ENCODE data around the gene LAPTM5.
"Not testable (repeated sequence)": the region's sequence is repeated elsewhere in the genome, so short reads cannot be mapped to it uniquely, and the experiment has no call there.

The LAPTM5 gene

DNA sequence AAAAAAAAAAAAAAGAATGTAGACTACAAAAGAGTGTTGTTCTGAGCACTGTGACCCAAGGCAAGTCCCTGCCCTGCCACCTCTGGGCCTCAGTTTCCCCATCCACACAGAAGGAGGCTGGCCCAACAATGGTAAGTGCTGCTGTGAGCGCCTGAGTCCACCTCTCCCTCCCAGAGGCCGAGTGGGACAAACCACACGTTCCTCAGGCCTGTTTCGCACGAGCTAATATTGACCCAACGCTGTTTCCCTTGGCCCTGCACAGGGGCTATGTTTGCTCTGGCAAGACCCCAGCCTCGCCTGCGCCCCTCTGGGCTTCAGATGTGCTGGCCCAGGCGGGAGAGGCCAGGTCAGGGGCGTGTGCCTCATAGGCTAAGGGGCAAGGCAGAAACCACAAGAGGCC lies 12.6 kb upstream of the LAPTM5 start:
- H3K27me3 ChIP-seq (ENCODE audit: control insufficient read depth in 1 of 2, insufficient read depth in 2 of 2, low read length in 2 of 2) = no peaks in the 10 kb centered on the region
- no peaks in the 10 kb centered on the region for H3K9me3 ChIP-seq (ENCODE audit: control insufficient read depth in 1 of 2, low read length in 2 of 2)
- no peak overlapping the region for H3K4me3 ChIP-seq (ENCODE audit: low read depth in 1 of 2, low read length in 2 of 2)
- H3K36me3 ChIP-seq (ENCODE audit: control insufficient read depth in 1 of 2, insufficient read depth in 2 of 2, low read length in 2 of 2) = no peaks in the 10 kb centered on the region
- H3K9ac ChIP-seq (ENCODE audit: low read depth in 1 of 2, low read length in 2 of 2) = no peak overlapping the region
- no peaks in the 10 kb centered on the region for H3K4me1 ChIP-seq (ENCODE audit: control insufficient read depth in 1 of 2, insufficient read depth in 2 of 2, low read length in 2 of 2)
- no peak overlapping the region for H3K27ac ChIP-seq (ENCODE audit: low read depth, low read length)

DNA sequence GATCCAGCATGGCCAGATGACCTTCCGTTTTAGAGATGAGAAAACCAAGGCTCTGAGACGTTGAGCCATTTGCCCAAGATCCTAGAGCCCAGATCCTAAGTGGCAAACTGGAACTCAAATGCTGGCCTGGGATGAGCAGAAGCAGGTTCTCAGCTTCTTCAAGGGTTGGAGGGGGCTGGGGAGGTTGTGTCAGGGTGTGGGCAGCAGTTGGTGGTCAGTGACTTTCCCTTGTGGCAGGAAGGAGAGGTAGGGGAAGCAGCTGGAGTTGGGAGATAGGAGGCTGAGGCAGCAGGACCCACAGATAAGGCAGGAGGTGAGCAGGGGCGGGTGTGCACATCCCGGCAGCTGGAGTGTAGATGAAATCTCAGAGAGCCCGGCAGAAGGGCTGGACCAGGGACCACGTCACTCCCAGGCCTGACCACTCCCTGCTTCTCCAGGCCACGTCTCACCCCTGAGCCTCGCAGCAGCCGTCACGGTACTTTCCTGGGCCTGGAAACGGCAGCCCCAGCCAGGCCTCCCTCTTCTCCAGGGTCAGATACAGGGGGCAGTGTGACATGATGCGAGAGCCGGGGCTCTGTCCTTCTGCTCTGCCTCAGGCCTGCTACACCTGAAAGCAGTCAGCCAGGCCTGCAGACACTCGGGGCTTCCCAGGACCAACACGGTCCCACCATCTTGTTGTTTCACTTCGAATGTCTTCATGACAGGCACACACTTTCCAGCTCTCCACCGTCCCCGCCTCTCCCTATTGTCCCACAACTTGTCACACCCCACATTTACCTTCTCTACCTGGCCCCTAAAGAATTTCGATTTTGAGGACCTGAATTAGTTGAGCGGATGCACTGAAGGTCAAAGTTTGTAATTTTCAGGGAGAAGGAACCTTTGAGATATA lies 11.5 kb upstream of the LAPTM5 start:
- Histone ChIP-seq H3K4me1 (ENCODE audit: control insufficient read depth in 1 of 2, insufficient read depth in 2 of 2, low read length in 2 of 2) (no peaks in the 10 kb centered on the region), H3K27ac (ENCODE audit: low read depth, low read length) (no peak overlapping the region), H3K27me3 (ENCODE audit: control insufficient read depth in 1 of 2, insufficient read depth in 2 of 2, low read length in 2 of 2) (no peaks in the 10 kb centered on the region)

DNA sequence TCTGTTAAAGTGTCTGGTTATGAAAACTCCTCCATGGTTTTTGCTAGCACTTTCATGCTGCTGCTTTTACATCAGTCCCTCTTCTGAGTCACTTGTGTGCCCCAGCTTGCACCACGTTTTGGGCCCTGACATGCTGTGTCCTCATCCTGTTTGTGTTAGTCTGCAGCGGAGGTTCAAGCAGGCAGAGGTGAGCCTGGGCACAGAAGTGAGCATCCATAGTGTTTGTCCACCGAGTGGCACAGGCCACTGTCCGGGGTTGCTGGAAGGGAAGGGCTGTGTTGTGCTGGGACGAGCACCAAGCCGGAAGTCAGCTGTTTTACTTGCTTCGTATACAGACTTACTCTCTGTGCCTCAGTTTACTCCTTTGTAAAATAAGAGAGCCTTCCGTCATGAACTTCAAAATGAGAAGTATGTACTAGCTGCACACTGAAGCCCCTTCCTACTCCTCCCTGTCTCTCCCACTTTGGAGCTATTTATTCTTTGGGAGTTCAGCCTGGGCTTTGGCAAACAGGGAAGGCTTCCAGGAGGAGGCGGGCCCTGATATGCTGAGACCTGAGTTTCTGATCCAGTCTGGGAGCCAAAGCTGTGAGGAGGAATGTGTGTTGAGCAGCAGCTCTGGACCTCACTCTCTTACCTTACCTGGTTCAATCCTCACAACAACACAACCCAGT lies 10.7 kb upstream of the LAPTM5 start:
- Histone ChIP-seq H3K36me3 (ENCODE audit: control insufficient read depth in 1 of 2, insufficient read depth in 2 of 2, low read length in 2 of 2) (no peaks in the 10 kb centered on the region), H3K27ac (ENCODE audit: low read depth, low read length) (no peak overlapping the region), H3K4me3 (ENCODE audit: low read depth in 1 of 2, low read length in 2 of 2) (no peak overlapping the region), H3K27me3 (ENCODE audit: control insufficient read depth in 1 of 2, insufficient read depth in 2 of 2, low read length in 2 of 2) (no peaks in the 10 kb centered on the region), H3K9me3 (ENCODE audit: control insufficient read depth in 1 of 2, low read length in 2 of 2) (no peaks in the 10 kb centered on the region), H3K4me1 (ENCODE audit: control insufficient read depth in 1 of 2, insufficient read depth in 2 of 2, low read length in 2 of 2) (no peaks in the 10 kb centered on the region), H3K9ac (ENCODE audit: low read depth in 1 of 2, low read length in 2 of 2) (no peak overlapping the region)

More for the DNA sequence above, 11.5 kb upstream of the LAPTM5 start:
- no peaks in the 10 kb centered on the region for H3K36me3 ChIP-seq (ENCODE audit: control insufficient read depth in 1 of 2, insufficient read depth in 2 of 2, low read length in 2 of 2)
- no peak overlapping the region for H3K4me3 ChIP-seq (ENCODE audit: low read depth in 1 of 2, low read length in 2 of 2)
- H3K9ac ChIP-seq (ENCODE audit: low read depth in 1 of 2, low read length in 2 of 2) = no peak overlapping the region
- H3K9me3 ChIP-seq (ENCODE audit: control insufficient read depth in 1 of 2, low read length in 2 of 2) = no peaks in the 10 kb centered on the region

DNA sequence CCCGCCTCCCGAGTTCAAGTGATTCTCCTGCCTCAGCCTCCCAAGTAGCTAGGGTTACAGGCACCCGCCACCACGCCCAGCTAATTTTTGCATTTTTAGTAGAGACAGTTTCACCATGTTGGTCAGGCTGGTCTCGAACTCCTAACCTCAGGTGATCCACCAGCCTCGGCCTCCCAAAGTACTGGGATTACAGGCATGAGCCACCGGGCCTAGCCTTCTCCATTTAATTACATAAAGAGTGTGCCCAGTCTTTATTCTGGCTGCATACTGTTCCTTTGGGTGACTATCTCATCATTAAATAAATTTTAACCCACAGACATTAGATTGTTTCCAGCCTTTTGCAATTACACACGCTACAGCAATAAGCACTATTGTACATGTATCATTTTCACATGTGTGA lies 9.4 kb upstream of the LAPTM5 start:
- not testable (repeated sequence) for H3K9ac ChIP-seq (ENCODE audit: low read depth in 1 of 2, low read length in 2 of 2); H3K4me1 ChIP-seq (ENCODE audit: control insufficient read depth in 1 of 2, insufficient read depth in 2 of 2, low read length in 2 of 2); H3K27me3 ChIP-seq (ENCODE audit: control insufficient read depth in 1 of 2, insufficient read depth in 2 of 2, low read length in 2 of 2); H3K4me3 ChIP-seq (ENCODE audit: low read depth in 1 of 2, low read length in 2 of 2); H3K9me3 ChIP-seq (ENCODE audit: control insufficient read depth in 1 of 2, low read length in 2 of 2); H3K27ac ChIP-seq (ENCODE audit: low read depth, low read length); H3K36me3 ChIP-seq (ENCODE audit: control insufficient read depth in 1 of 2, insufficient read depth in 2 of 2, low read length in 2 of 2)

DNA sequence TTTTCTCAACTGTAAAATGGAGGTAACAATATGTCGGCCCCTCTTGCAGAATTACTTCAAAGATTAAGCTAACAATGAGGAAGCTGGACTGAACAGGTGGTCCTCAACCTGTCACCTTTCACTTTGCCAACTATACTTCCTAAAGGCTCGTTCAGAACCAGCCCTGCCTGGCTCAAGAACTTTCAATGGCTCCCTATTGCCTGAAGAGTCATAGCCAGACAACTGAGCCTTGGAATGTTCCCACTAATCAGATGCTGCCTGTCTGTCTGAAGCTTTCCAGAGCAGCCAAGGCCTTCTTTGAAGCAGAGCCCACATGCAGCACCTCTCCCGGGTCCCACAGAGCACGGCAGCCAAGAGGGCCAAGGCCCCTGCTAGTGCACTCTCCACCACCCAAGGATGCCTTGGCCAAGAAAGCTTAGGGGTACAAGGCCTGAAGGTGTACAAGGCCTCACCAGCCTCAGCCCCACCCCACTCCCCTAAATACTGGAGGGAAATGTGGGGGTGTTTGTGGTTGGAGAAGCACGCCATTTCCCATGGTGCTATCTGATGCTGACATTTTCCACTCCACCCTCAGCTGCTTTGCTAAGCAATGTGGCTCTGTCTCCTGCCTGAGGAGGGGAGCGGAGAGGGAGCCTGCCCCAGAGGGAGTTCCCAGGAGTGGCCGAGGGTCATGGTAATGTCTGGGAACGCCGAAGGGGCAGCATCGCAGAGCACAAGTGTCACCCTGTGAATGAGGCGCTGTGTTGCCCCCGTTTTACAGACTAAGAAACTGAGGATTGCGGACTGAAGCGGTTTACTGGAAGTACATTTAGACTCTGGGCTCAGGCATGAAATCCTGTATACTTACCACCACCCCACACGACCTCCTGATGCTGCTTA lies 8.2 kb upstream of the LAPTM5 start:
- Histone ChIP-seq H3K36me3 (ENCODE audit: control insufficient read depth in 1 of 2, insufficient read depth in 2 of 2, low read length in 2 of 2) (no peaks in the 10 kb centered on the region), H3K9ac (ENCODE audit: low read depth in 1 of 2, low read length in 2 of 2) (no peak overlapping the region), H3K27ac (ENCODE audit: low read depth, low read length) (no peak overlapping the region), H3K4me1 (ENCODE audit: control insufficient read depth in 1 of 2, insufficient read depth in 2 of 2, low read length in 2 of 2) (peaks cover 4 to 8% of the 10 kb centered on the region in 2 donors), H3K27me3 (ENCODE audit: control insufficient read depth in 1 of 2, insufficient read depth in 2 of 2, low read length in 2 of 2) (no peaks in the 10 kb centered on the region), H3K4me3 (ENCODE audit: low read depth in 1 of 2, low read length in 2 of 2) (no peak overlapping the region), H3K9me3 (ENCODE audit: control insufficient read depth in 1 of 2, low read length in 2 of 2) (no peaks in the 10 kb centered on the region)

DNA sequence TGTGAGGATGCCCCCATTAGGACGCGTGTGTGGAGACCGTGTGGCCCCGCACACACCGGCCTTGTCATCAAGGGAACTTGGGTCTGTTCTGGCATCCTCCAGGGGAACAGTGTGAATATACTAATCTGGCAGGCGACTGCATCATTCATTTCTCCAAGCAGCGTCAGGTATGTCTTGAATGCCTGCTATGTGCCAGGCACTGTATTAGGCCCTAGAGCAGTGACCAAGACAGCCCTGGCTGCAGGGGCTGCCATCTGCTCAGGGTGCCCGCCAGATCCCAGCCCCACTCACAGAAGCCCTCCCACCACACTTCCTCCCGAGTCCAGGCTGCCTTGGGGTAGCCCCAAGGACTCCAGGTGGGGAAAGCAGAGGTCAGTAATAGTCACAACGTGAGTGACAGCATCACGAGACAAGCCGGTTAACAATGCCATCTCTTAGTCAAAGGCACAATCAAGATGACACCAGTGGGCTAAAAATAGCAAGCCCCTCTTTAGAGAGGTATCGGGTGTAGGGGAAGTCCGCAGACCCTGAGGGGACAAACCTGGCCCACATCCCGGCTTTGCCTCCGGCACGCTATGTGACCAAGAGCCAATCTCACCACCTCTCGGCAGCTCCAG lies 7.5 kb upstream of the LAPTM5 start:
- Histone ChIP-seq H3K27me3 (ENCODE audit: control insufficient read depth in 1 of 2, insufficient read depth in 2 of 2, low read length in 2 of 2) (no peaks in the 10 kb centered on the region), H3K9me3 (ENCODE audit: control insufficient read depth in 1 of 2, low read length in 2 of 2) (no peaks in the 10 kb centered on the region), H3K36me3 (ENCODE audit: control insufficient read depth in 1 of 2, insufficient read depth in 2 of 2, low read length in 2 of 2) (no peaks in the 10 kb centered on the region), H3K4me3 (ENCODE audit: low read depth in 1 of 2, low read length in 2 of 2) (no peak overlapping the region), H3K27ac (ENCODE audit: low read depth, low read length) (no peak overlapping the region), H3K9ac (ENCODE audit: low read depth in 1 of 2, low read length in 2 of 2) (no peak overlapping the region), H3K4me1 (ENCODE audit: control insufficient read depth in 1 of 2, insufficient read depth in 2 of 2, low read length in 2 of 2) (peaks cover 7 to 11% of the 10 kb centered on the region in 2 donors)

DNA sequence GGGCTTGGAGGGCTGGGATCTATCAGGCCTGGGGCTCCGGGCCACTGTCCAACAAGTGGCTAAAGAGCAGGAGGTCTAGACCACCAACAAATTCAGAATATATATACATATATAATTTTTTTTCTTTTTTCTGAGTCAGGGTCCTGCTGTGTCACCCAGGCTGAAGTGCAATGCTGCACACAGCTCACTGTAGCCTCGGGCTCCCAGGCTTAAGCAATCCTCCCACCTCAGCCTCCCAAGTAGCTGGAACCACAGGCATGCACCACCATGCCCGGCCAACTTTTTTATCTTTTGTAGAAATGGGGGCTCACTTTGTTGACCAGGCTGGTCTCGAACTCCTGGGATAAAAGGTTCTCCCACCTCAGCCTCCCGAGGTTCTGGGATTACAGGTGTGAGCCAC lies 6.8 kb upstream of the LAPTM5 start:
- Histone ChIP-seq H3K9ac (ENCODE audit: low read depth in 1 of 2, low read length in 2 of 2) (no peak overlapping the region), H3K27ac (ENCODE audit: low read depth, low read length) (no peak overlapping the region), H3K9me3 (ENCODE audit: control insufficient read depth in 1 of 2, low read length in 2 of 2) (no peaks in the 10 kb centered on the region), H3K4me1 (ENCODE audit: control insufficient read depth in 1 of 2, insufficient read depth in 2 of 2, low read length in 2 of 2) (peaks cover 10 to 16% of the 10 kb centered on the region in 2 donors), H3K27me3 (ENCODE audit: control insufficient read depth in 1 of 2, insufficient read depth in 2 of 2, low read length in 2 of 2) (no peaks in the 10 kb centered on the region), H3K4me3 (ENCODE audit: low read depth in 1 of 2, low read length in 2 of 2) (no peak overlapping the region), H3K36me3 (ENCODE audit: control insufficient read depth in 1 of 2, insufficient read depth in 2 of 2, low read length in 2 of 2) (no peaks in the 10 kb centered on the region)

DNA sequence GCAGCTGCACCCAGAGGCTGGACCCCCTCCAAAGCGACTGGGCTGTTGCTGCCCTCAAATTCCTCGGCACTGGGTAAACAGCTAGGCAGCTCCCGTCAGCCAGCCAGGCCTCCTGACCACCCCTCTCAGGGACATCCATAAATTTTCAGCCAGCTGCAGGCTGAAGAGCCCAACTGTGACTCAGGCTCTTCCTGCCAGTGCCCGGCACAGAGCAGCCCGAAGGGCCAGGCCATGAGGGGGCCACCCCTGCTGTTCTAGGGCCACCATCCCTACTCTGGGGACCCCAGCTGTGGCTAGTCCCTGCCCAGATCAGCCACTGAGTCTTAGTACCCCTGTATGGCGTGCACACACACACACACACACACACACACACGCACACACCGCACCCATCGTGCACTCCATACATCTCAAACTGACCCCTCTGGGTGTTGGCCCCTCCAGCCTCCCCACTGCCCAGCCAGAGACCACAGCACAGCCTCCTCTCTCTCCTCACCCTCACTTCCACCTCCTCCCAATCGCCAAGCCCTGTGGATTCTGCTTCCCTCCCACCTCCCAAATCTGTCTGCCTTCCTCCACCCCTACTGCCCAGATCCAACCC lies 6.2 kb upstream of the LAPTM5 start:
- Histone ChIP-seq H3K27me3 (ENCODE audit: control insufficient read depth in 1 of 2, insufficient read depth in 2 of 2, low read length in 2 of 2) (no peaks in the 10 kb centered on the region), H3K9me3 (ENCODE audit: control insufficient read depth in 1 of 2, low read length in 2 of 2) (no peaks in the 10 kb centered on the region), H3K4me1 (ENCODE audit: control insufficient read depth in 1 of 2, insufficient read depth in 2 of 2, low read length in 2 of 2) (peaks cover 14 to 18% of the 10 kb centered on the region in 2 donors), H3K36me3 (ENCODE audit: control insufficient read depth in 1 of 2, insufficient read depth in 2 of 2, low read length in 2 of 2) (no peaks in the 10 kb centered on the region), H3K4me3 (ENCODE audit: low read depth in 1 of 2, low read length in 2 of 2) (no peak overlapping the region), H3K27ac (ENCODE audit: low read depth, low read length) (no peak overlapping the region), H3K9ac (ENCODE audit: low read depth in 1 of 2, low read length in 2 of 2) (no peak overlapping the region)

DNA sequence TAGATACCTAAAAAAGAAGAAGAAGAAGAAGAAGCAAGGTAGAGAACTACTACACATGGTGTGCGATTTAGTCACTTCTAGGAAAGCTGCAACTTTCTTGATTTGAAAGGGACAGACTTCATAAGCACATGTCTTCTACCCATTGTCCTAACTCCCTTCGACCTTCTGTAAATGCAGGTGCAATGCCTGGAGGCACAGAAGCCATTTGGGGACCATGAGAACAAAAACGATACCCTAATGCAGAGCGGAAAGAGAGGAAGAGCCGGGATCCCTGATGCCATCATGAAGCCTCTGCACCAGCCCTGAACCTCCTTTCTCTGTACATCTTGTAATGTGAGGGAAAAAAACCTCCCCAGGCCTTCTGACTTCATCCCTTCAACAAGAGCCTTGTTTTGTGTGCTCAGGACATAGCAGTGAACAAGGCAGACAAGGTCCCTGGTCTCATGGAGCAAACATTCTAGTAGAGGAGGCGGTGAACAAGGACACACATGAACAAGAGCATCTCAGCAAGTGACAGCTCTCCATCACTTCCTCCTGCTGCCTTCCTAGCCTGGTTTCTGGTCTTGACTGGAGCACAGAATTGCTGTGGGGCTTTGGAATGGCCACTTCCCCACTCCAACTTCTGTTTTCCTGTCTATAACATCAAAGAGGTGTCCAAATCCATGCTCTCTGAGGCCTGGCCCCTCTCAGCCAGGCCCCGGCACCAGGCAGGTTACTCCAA lies 5.5 kb upstream of the LAPTM5 start:
- H3K9ac ChIP-seq (ENCODE audit: low read depth in 1 of 2, low read length in 2 of 2) = no peak overlapping the region
- no peak overlapping the region for H3K27ac ChIP-seq (ENCODE audit: low read depth, low read length)
- H3K4me3 ChIP-seq (ENCODE audit: low read depth in 1 of 2, low read length in 2 of 2) = no peak overlapping the region
- H3K9me3 ChIP-seq (ENCODE audit: control insufficient read depth in 1 of 2, low read length in 2 of 2) = no peaks in the 10 kb centered on the region
- no peaks in the 10 kb centered on the region for H3K27me3 ChIP-seq (ENCODE audit: control insufficient read depth in 1 of 2, insufficient read depth in 2 of 2, low read length in 2 of 2)
- H3K4me1 ChIP-seq (ENCODE audit: control insufficient read depth in 1 of 2, insufficient read depth in 2 of 2, low read length in 2 of 2) = peaks cover 14 to 25% of the 10 kb centered on the region in 2 donors
- no peaks in the 10 kb centered on the region for H3K36me3 ChIP-seq (ENCODE audit: control insufficient read depth in 1 of 2, insufficient read depth in 2 of 2, low read length in 2 of 2)
